ENCODE measurements around the gene FAM83F.

FAM83F gene

GRCh38 chr22:40042312-40042711 is 47.6 kb downstream of the FAM83F start:
- no peak for DNase-seq (ENCODE audit: low read depth, low spot score)
- no peak overlapping the region for H3K4me3 ChIP-seq (ENCODE audit: low read depth, low read length)
- in situ Hi-C loops (cut with HindIII; ENCODE audit: low sequenced_read_pairs): no loop called here
- TF ChIP-seq CTCF (IDR thresholded peaks at IDR 0.05; ENCODE audit: low read depth, low read length): no peak

GRCh38 chr22:40043081-40043480 is 48.3 kb downstream of the FAM83F start:
- in situ Hi-C loops (cut with HindIII; ENCODE audit: low sequenced_read_pairs): no loop called here
- no peak overlapping the region for H3K4me3 ChIP-seq (ENCODE audit: low read depth, low read length)
- no peak for DNase-seq (ENCODE audit: low read depth, low spot score)
- no peak for TF ChIP-seq CTCF (IDR thresholded peaks at IDR 0.05; ENCODE audit: low read depth, low read length)

GRCh38 chr22:40043793-40044101 is 49.0 kb downstream of the FAM83F start:
- H3K4me3 ChIP-seq (ENCODE audit: low read depth, low read length): peak overlapping the region; percentile 89
- TF ChIP-seq CTCF (IDR thresholded peaks at IDR 0.05; ENCODE audit: low read depth, low read length): no peak
- in situ Hi-C loops (cut with HindIII; ENCODE audit: low sequenced_read_pairs): no loop called here
- DNase-seq (ENCODE audit: low read depth, low spot score): no peak

- TF ChIP-seq CTCF (IDR thresholded peaks at IDR 0.05; ENCODE audit: low read depth, low read length): no peak
- H3K4me3 ChIP-seq (ENCODE audit: low read depth, low read length): peak overlapping the region; percentile 89
- DNase-seq (ENCODE audit: low read depth, low spot score): peak; percentile 99
- in situ Hi-C loops (cut with HindIII; ENCODE audit: low sequenced_read_pairs): no loop called here
Measured at GRCh38 chr22:40044102-40044869, 49.5 kb downstream of the FAM83F start.

- no peak for TF ChIP-seq CTCF (IDR thresholded peaks at IDR 0.05; ENCODE audit: low read depth, low read length)
- in situ Hi-C loops (cut with HindIII; ENCODE audit: low sequenced_read_pairs): no loop called here
- DNase-seq (ENCODE audit: low read depth, low spot score): peak; percentile 17
- peak overlapping the region; percentile 89 for H3K4me3 ChIP-seq (ENCODE audit: low read depth, low read length)
Measured at GRCh38 chr22:40044870-40045834, 50.4 kb downstream of the FAM83F start.

- in situ Hi-C loops (cut with HindIII; ENCODE audit: low sequenced_read_pairs): no loop called here
- no peak for DNase-seq (ENCODE audit: low read depth, low spot score)
- H3K4me3 ChIP-seq (ENCODE audit: low read depth, low read length): no peak overlapping the region
- TF ChIP-seq CTCF (IDR thresholded peaks at IDR 0.05; ENCODE audit: low read depth, low read length): no peak
Measured at GRCh38 chr22:40046126-40046525, 51.4 kb downstream of the FAM83F start.
